Measurements from ENCODE around the gene PGAP3. TPM values are rescaled to one million over a fixed set of nuclear protein-coding genes. Genes with fewer than 3 reads are reported as not detected.

The PGAP3 gene
- total and polyA plus RNA-seq, 7 donors = 1.4 to 7.9 (median 4.5) TPM

GRCh38 chr17:39732586-39732985, 44.7 kb upstream of the PGAP3 start:
- H3K27me3 ChIP-seq (ENCODE audit: insufficient read depth in 3 of 3, low read length in 2 of 3) = peaks cover 2 to 13% (median 4%) of the 10 kb centered on the region in 3 donors
- WGBS, 3 donors = 93 to 95% (median 94%) methylated on average over 3 of the region's 3 CpGs
- no peak for ATAC-seq
- no peak for DNase-seq
- TF ChIP-seq, protein P1, sequence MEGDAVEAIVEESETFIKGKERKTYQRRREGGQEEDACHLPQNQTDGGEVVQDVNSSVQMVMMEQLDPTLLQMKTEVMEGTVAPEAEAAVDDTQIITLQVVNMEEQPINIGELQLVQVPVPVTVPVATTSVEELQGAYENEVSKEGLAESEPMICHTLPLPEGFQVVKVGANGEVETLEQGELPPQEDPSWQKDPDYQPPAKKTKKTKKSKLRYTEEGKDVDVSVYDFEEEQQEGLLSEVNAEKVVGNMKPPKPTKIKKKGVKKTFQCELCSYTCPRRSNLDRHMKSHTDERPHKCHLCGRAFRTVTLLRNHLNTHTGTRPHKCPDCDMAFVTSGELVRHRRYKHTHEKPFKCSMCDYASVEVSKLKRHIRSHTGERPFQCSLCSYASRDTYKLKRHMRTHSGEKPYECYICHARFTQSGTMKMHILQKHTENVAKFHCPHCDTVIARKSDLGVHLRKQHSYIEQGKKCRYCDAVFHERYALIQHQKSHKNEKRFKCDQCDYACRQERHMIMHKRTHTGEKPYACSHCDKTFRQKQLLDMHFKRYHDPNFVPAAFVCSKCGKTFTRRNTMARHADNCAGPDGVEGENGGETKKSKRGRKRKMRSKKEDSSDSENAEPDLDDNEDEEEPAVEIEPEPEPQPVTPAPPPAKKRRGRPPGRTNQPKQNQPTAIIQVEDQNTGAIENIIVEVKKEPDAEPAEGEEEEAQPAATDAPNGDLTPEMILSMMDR (IDR thresholded peaks at IDR 0.05) = no peak
- intact Hi-C loops (cut with DNase I) = loop anchor here (5.0 kb wide), 3 partner anchors 55 to 110 kb away; no protein-coding TSS in a partner anchor
- peaks cover 0 to 19% of the 10 kb centered on the region in 2 donors for H3K36me3 ChIP-seq (ENCODE audit: insufficient read depth in 1 of 2, low read depth in 1 of 2)
- peaks cover 8% of the 10 kb centered on the region for H3K4me1 ChIP-seq
- no peak overlapping the region for H3K27ac ChIP-seq
- no peaks in the 10 kb centered on the region for H3K9me3 ChIP-seq
- no peak overlapping the region for H3K4me3 ChIP-seq

DNA sequence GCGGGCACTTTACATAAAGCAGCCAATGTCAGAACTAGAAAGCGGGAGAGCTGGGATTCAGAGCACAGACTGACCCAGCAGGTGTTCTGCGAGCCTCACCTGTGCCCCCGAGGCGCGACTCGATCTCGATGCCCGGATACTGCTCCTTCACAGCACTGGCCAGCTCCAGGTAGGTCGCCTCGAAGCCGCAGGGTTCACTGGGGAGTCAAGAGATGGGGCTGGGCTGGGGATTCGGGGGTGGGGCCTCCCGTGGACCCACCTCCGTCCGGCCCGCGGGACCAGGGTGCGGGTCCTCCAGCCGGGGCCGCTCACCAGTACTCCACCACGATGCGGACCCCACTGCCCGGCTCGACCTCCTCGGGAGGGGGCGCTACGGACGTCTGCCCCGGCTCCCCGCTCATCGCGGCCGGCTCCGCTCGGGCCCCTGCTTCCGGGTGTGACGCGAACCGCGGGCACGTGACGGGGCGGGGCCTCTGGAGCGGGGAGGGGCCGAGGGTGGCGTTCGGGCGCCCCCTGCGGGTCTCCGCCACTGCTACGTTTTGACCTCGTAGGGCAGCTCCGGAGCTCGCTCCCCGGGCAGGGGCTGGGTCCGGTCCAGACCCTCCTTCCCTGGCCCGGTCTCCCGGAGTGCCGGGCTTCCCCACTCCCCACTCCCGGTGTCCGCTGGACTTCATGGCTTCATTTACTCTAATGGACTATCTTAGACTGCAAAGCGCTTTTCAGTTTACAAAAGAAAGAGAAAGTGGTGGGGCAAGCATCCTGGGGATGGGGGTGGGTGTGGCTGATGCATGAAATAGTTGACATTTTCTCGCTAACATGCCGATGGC, 42.5 kb upstream of the PGAP3 start, which contains the start of gene MIEN1:
TSS of gene MIEN1 (minus strand) at position 438 of the 827 bp plus-strand sequence. CDS start at position 401, 37 bp downstream.
- H3K27ac ChIP-seq = peak within 1 kb of the TSS; percentile 89
- WGBS, 3 donors = 1 to 2% (median 1%) methylated on average over 42 to 65 of the region's 65 CpGs
- intact Hi-C loops (cut with DNase I) = loop anchor here (2.0 to 5.0 kb wide), 4 partner anchors 20 to 108 kb away; no protein-coding TSS in a partner anchor
- peak; percentile 92 to 96 for DNase-seq
- peak; percentile 97 to 99 (median 98) for ATAC-seq
- peak within 1 kb of the TSS; percentile 85 for H3K4me3 ChIP-seq
- no peaks in the 10 kb centered on the region for H3K9me3 ChIP-seq
- no peaks in the 10 kb centered on the region for H3K27me3 ChIP-seq (ENCODE audit: insufficient read depth in 3 of 3, low read length in 2 of 3)
- peaks cover 8% of the 10 kb centered on the region for H3K4me1 ChIP-seq
- TF ChIP-seq, protein P1 (IDR thresholded peaks at IDR 0.05) = peak; percentile 92
- peaks cover 2 to 41% of the 10 kb centered on the region in 2 donors for H3K36me3 ChIP-seq (ENCODE audit: insufficient read depth in 1 of 2, low read depth in 1 of 2)

DNA sequence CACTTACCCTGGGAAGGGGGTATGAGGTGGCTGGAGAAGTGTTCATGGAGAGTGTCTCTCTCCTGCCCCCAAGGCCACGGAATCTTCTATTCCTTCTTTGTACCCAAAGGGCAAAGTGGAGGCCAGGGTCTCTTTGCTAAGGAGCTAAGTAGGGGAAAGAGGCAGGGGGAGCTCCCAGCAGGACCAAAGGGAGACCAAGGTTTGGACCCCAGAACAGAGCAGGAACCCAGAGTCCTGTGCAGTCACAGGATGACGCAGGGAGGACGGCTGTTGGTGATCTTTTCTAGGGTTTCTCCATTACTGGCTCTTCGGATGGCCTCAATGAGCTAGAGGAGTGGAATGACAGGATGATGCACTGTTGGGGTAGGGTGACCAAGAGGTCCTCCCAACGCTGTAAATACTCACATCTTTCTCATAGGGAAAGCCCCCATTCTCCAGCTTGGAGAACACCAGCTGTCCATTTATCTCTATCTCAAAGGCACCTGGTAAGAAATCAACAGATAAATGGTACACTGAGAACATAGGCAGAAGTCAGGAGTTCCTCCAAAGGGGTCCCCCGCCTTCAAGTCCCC, 41.5 kb upstream of the PGAP3 start:
- intact Hi-C loops (cut with DNase I) = loop anchor here in 1 of 2 donors (5.0 kb wide), 1 partner anchor 42 kb away; the partner anchor contains the start of gene PGAP3
- peak overlapping the region; percentile 85 for H3K4me3 ChIP-seq
- WGBS, 3 donors = 64 to 73% (median 72%) methylated on average over 6 of the region's 6 CpGs

GRCh38 chr17:39727556-39727955, 39.7 kb upstream of the PGAP3 start:
- no peaks in the 10 kb centered on the region for H3K9me3 ChIP-seq
- ATAC-seq = no peak
- WGBS, 3 donors = 68 to 81% (median 70%) methylated on average over 10 of the region's 10 CpGs
- DNase-seq = no peak
- TF ChIP-seq, protein P1 (IDR thresholded peaks at IDR 0.05) = no peak
- peaks cover 8% of the 10 kb centered on the region for H3K4me1 ChIP-seq
- intact Hi-C loops (cut with DNase I) = loop anchor here in 1 of 2 donors (5.0 kb wide), 1 partner anchor 40 kb away; the partner anchor contains the start of gene PGAP3
- H3K27ac ChIP-seq = no peak overlapping the region
- peaks cover 2 to 62% of the 10 kb centered on the region in 2 donors for H3K36me3 ChIP-seq (ENCODE audit: insufficient read depth in 1 of 2, low read depth in 1 of 2)
- H3K4me3 ChIP-seq = no peak overlapping the region
- H3K27me3 ChIP-seq (ENCODE audit: insufficient read depth in 3 of 3, low read length in 2 of 3) = no peaks in the 10 kb centered on the region

More for the DNA sequence above, 41.5 kb upstream of the PGAP3 start:
- peak overlapping the region; percentile 89 for H3K27ac ChIP-seq
- no peaks in the 10 kb centered on the region for H3K27me3 ChIP-seq (ENCODE audit: insufficient read depth in 3 of 3, low read length in 2 of 3)
- no peaks in the 10 kb centered on the region for H3K9me3 ChIP-seq
- TF ChIP-seq, protein P1 (IDR thresholded peaks at IDR 0.05) = no peak
- ATAC-seq (no peak), DNase-seq (no peak)
- peaks cover 2 to 51% of the 10 kb centered on the region in 2 donors for H3K36me3 ChIP-seq (ENCODE audit: insufficient read depth in 1 of 2, low read depth in 1 of 2)
- peaks cover 8% of the 10 kb centered on the region for H3K4me1 ChIP-seq

Data from psoas muscle (tissue), 8 donors.